Activated T-cell treated with anti-CD3 and anti-CD28 coated beads, Interleukin-2, amount 50 U/mL, for 48 hours (primary cell): ENCODE measurements around the gene SORCS3.
"Not testable (repeated sequence)": the region's sequence is repeated elsewhere in the genome, so short reads cannot be mapped to it uniquely, and the experiment has no call there.

Experiments used
- DNase-seq, 2 experiments: peaks; one replicate each; pipeline ENCODE4 v3.0.0-alpha.2; 2020

The SORCS3 gene

DNA sequence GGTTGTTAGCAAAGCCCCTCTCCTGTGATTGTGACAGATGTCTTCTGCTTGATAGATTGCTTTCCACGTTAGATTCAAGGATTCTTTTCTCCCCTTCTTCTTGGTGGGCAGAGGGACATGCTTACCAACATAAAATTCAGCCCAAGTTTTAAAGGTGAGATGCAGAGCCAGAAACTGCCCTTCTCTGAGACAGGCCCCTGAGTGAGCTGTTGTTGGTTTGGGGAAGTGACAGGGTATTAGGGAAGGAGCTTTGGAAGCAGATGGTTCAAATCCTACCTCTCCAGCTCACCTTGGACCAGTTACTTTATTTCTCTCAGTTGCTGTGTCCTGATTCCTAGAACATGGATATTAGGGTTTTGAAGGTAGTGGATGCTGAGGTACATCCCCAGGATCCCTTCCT, 53.0 kb downstream of the SORCS3 start:
- DNase-seq, result no peak

- not testable (repeated sequence) for DNase-seq
Observed at GRCh38 chr10:104703262-104703661, 62.2 kb downstream of the SORCS3 start.

- no peak for DNase-seq
Observed at GRCh38 chr10:104706886-104707285, 65.8 kb downstream of the SORCS3 start.

DNA sequence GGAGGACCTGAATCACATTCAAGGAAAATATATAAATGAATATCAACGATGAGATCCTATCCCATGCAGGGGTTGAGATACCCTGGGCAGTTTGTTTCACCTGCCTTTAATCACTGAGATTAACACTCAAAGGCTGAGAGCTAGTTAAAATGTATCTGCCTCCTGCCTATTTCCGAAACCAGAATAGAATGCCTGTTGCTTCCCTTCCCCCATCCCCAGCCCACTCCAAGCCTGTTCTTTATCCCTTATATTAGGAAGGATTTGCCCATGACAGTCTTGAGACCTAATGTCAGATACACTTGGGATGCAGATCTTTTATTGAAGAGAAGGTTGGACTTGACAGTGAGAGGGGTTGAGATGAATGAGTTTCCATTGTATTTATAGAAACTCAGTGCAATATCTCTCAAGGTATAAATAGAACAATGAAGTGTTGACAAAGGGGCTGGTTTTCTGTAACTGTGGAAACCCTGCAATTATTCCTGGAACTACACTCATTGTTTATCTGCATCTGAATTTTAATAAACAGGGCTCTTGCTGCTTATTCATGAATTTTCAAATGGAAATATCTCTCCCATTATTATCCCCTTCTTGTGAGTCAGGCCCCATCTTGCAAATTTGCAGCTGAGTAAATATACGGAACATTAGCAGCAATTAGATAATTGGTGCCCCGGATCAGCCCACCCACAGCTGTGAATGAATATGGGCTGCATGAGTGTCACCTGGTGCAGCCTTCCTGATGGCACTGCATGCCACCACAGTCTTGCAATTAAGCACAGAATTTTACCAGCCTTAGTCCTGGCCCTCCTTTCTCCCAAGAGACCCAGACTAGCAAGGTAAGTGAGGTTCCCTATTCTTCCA, 66.7 kb downstream of the SORCS3 start:
- DNase-seq, result no peak

DNA sequence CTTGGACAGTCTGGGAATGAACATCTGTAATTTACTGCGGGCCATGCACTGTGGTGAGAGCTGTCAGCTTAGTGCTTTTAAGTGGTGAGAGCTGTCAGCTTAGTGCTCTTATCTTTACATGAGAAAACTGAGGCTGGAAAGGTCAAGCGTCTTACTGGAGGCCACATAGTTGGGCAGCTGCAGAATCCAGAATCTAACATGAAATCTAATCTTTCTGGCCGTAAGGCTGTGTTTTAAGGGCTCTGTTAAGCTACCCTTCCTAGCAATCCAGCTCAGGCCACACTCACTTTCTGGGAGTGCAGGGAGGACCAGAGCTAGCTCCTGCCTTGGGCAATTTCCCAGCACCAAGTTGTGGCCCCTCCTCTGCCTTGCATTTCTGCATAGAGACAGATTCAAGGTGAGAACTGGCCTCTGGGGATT, 70.2 kb downstream of the SORCS3 start:
- DNase-seq, result no peak

DNA sequence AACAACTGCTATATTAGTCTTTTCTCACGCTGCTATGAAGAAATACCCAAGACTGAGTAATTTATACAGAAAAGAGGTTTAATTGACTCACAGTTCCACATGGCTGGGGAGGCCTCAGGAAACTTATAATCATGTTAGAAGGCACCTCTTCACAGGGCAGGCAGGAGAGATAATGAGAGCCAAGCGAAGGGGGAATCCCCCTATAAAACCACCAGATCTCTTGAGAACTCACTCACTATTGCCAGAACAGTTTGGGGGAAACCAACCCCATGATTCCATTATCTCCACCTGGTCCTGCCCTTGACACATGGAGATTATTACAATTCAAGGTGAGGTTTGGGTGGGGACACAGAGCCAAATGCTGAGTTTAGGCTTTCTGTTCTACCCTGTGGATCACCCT, 89.5 kb downstream of the SORCS3 start:
- not testable (repeated sequence) for DNase-seq

DNA sequence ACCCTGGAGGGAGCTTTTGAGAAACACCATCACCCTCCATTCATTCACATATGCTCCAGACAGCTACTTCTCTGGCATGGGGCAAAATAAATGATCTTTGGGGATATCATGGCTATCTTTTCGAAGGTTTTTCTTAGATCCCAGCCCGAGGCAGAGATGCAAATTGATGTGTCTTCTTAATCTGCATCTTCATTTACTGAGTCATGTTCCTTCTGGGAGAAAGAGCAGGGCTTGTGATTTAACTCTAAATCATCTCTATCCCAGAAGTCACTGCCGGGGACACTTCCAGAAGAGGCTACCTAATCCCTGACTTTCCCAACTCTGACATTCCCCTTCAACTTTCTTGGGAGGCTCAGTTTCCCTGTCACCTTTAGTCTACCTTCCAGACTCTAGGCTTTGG, 90.1 kb downstream of the SORCS3 start:
- DNase-seq, result no peak

DNA sequence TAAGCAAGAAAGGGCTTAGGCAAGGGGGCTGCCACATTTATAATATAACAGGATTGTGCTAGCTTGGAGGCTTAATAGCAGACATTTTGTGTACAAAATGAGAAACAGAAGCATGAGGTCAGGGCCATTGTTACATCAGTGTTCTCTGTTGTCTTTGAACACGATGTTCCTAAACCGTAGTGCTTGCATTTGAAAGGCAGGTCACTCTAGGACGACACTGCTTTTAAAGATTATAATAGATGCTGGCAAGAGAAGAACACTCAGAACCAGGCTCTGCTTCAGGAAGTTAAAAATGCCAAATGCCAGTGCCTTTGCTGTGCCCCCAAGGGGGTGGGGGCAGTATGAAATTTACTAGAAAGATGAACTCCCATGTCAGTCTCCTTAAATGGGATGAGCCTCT, 91.1 kb downstream of the SORCS3 start:
- DNase-seq, result no peak

DNA sequence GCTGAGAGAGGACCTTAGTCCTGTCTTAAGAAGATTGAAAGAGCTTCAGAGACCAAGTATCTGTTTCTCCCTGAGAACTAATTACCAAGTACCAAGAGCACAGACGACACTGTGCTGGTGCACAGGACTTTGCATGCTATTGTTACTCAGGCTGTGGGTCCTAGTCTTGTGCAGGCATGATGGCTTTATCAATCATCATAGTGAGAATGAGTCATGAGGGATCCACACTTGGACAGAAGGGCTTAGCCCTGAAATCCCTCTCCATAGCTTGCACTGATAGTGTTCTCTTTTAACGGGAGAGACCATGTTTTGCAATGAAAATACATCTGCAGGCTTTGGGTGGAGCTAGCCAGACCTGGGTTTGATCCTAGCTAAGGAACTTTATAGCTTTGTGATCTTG, 93.3 kb downstream of the SORCS3 start:
- DNase-seq, result no peak

DNA sequence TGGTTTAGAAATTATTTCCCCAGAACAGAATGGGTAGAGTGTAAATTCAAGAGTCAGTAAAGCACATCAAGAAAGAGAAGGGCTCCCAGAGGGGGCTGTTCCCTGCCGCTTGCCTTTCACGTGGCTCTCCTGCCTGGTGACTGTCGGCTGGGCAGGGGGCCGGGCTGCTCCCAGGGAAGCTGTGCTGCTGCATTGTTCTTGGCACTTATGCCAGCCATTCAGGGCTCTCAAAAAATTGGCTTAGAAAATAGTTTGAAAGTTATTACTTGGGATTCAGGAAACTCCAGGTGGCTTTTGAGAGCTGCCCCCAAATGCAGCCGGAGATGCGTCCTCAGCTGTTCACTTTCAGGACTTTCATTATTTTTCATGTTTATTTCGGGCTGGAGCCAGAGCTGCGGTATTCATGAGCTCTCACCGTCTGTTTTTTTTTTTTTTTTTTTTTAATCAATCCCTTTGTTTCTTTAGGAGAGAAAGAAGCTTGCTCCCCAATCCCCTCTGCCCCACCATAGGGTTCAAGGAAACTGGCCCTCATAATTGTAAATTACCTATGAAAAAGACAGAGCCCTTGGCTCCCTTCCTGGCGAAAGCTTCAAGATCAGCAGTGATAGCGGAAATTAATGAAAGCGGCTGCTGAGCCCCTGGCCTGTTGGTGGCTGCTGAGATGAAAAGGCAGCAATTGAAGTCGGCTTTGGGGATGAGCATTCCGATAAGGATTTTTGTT, 94.1 kb downstream of the SORCS3 start:
- no peak for DNase-seq

DNA sequence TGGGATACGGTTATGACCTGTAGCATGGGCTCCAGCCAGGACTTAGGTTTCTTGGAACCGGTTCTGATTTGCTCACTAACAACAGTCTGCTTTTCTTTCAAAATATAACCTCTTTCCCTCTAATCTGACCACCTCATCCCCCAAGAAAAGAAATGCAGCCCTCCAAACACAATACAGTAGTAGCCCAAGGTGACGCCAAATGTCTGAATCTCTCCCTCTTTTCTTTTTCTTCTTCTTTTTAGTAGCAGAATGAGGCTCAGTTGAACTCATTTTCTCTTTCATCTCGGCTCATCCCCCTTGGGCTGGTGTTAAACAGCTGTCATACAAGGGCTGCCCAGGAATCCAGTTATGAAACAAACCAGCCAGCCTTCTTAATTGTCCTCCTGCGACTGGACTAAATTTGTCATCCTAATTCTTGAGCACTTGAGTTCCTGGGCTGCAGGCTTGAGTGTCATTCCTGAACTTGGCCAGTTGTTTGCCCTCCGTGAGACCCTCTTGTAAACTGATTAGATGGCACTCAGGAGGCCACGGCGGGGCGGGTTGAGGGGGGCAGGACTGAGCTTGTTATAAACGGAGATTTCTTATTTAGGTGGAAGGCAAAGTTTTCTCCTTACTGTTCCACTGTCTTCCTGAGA, 94.8 kb downstream of the SORCS3 start:
- no peak for DNase-seq

DNA sequence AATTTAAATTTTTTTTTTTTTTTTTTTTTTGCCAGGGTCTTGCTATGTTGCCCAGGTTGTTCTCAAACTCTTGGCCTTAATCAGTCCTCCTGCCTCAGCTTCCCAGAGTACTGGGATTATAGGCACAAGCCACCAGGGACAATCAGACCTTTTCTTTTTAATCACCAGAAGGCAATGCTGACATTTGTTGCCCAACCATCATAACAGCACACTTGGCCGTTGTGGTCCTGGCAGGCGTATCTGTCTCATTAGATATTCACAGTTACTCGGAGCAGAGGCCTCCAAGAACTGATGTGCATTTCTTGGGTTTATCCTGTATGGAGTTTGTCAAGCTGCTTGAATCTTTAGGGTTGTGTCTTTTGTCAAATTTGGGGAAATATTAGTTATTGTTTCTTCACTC, 100.0 kb downstream of the SORCS3 start:
- no peak for DNase-seq

DNA sequence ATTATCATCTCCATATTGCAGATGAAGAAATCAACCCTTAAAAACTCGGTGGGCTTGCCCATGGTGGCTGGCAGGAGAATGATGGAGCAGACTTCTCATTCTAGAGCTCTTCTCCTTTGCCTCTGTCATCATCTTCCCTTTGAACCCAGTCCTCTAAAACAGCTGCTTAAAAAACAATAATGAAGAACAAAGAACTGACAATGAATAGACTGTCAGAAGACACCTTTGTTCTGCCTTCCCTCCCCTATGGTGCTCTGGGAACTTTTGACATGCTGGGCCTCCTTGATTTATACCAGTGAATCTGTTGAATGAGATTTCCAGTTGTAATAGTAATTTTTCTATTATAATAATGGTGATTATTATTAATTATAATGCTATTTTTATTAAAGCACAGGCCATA, 103.0 kb downstream of the SORCS3 start:
- DNase-seq, result no peak

DNA sequence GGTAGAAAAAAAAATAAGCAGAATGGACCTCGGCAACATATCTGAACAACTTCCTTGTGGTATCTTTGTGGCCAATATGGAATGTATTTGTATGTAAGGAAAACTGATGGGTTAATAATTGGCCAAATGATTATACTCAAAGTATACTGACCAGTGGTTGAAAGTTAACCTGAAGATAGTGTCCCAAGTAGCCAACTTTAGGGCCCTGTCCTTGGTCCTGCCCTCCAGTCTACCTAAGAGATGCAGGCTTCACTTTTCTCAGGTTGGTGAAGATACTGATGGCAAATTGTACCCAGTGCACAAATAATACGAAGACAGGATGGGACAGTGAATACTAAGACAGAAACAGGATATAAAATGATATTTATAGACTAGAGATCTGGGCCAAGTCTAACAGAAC, 109.2 kb downstream of the SORCS3 start:
- DNase-seq, result no peak

DNA sequence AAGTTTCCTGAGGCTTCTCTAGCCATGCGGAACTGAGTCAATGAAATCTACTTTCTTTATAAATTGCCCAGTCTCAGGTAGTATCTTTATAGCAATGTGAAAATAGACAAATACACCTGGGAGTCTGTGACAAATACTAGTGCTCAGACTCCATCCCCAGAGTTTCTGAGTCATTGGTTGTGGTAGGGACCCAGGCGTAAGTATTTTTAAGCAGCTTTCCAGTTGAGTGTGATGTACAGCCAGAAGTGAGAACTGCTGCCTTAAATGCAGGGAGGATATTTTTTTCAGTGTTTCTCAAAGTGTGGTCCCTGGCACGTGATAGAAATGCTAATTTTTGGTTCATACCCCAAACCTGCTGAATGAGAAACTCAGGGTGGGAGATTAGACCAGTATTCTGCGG, 121.7 kb downstream of the SORCS3 start:
- no peak for DNase-seq

GRCh38 chr10:104766341-104766740, 125.3 kb downstream of the SORCS3 start:
- DNase-seq, result no peak

GRCh38 chr10:104767282-104767681, 126.2 kb downstream of the SORCS3 start:
- DNase-seq, result no peak

DNA sequence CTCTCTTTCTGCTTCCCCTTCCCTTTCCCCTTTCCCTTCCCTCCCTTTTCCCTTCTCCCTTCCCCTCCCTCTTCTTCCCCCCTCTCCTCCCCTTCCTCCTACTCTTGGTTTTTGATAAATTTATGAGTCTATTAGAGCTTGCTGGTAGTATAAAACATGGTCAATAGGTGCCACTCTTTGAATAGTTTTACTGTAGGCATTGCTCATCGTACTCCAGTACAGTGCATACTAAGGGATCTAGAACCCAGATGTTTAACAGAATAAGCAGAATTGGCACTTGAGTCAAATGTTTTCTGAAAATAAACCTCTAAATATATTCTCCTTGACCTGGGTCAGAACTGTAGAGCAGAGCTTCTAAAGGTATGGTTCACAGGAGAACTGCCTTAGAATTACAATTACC, 126.7 kb downstream of the SORCS3 start:
- DNase-seq, result no peak

DNA sequence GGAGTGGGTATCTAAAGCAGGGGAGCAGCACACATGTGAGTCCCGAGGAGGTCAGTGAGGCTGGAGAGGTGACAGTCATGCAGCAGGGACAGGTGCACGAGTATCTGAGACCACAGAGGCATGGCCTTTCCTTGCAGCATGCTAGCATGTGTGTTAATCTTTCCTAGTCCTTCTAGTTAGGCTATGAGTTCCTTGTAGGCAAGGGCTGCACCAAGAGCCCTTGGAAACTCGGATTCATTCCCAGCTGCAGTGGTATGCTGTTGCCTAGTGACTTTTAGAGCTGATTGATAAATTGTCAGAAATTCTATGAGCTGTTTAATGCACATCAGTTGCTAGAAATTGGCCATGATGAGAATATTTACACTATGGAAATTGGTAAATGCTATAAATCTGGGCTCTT, 132.0 kb downstream of the SORCS3 start:
- no peak for DNase-seq

GRCh38 chr10:104774234-104774633, 133.1 kb downstream of the SORCS3 start:
- DNase-seq, result no peak

GRCh38 chr10:104777086-104777799, 136.2 kb downstream of the SORCS3 start:
- DNase-seq, result no peak

DNA sequence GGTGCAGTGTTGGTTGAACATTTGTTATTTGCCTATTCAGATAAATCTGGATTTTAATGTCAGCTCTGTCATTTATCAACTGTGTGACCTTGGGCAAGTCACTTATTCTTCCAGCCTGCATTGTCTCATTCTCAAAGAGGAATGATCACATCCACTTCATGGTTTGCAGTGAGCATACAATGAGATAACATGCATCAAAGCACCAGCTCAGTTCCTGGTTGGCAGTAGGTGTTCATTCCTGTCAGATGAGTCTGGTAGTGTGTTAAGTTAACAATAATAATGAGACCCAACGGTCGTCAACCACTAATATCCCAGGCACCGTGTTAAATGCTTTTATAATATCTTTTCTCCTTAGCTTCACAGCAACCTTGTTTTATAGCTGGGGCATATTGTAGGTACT, 137.3 kb downstream of the SORCS3 start:
- no peak for DNase-seq

DNA sequence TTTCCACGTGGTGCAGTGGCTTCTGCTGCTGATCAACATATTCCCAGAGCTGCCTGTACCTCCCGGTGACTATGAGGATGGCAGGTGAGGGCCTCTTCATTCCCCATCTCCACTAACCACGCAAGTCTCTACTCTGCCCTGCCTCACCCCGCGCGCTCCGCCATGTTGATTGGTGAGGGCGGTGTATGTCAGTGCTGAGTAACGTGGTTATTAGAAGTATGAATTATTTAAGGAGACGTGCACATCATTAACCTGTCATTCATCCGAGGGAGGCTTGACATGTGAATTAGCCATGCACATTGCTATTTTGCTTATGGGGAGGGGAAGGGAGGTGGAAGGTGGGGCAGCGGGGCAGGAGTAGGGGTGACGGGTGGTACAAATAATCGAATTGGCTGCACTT, 138.6 kb downstream of the SORCS3 start:
- no peak for DNase-seq
